NB4 (cell line): Measurements from ENCODE around the gene SLC22A7.
"Not testable (repeated sequence)": the region's sequence is repeated elsewhere in the genome, so short reads cannot be mapped to it uniquely, and the experiment has no call there.

Experiments
- DNase-seq: peaks from one replicate; pipeline ENCODE4 v3.0.0; 2010; ENCODE audit warnings: low read depth
- H3K4me3 ChIP-seq: one replicate; pipeline ENCODE4 v1.5.1; 2011; ENCODE audit warnings: mild to moderate bottlenecking, low read depth, low read length, moderate library complexity
- MYC ChIP-seq: IDR thresholded peaks from 2 replicates; pipeline ENCODE4 v1.6.1; 2011; ENCODE audit warnings: low read depth, low read length
- POLR2A ChIP-seq: IDR thresholded peaks from 2 replicates; pipeline ENCODE4 v1.6.1; 2011; ENCODE audit warnings: mild to moderate bottlenecking; ENCODE audit not compliant: insufficient read length; ENCODE audit errors: extremely low read depth
- TF ChIP-seq, protein P1 (sequence below): IDR thresholded peaks from one replicate; pipeline ENCODE4 v1.5.1; 2012; ENCODE audit warnings: low read depth, low read length
- TF ChIP-seq, protein P2 (sequence below): IDR thresholded peaks from 2 replicates; pipeline ENCODE4 v1.6.1; 2011; ENCODE audit warnings: low read depth, low read length

SLC22A7 gene

GRCh38 chr6:43336382-43336781, 38.3 kb downstream of the SLC22A7 start:
- TF ChIP-seq, protein P1, sequence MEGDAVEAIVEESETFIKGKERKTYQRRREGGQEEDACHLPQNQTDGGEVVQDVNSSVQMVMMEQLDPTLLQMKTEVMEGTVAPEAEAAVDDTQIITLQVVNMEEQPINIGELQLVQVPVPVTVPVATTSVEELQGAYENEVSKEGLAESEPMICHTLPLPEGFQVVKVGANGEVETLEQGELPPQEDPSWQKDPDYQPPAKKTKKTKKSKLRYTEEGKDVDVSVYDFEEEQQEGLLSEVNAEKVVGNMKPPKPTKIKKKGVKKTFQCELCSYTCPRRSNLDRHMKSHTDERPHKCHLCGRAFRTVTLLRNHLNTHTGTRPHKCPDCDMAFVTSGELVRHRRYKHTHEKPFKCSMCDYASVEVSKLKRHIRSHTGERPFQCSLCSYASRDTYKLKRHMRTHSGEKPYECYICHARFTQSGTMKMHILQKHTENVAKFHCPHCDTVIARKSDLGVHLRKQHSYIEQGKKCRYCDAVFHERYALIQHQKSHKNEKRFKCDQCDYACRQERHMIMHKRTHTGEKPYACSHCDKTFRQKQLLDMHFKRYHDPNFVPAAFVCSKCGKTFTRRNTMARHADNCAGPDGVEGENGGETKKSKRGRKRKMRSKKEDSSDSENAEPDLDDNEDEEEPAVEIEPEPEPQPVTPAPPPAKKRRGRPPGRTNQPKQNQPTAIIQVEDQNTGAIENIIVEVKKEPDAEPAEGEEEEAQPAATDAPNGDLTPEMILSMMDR: no peak
- TF ChIP-seq, protein P2, sequence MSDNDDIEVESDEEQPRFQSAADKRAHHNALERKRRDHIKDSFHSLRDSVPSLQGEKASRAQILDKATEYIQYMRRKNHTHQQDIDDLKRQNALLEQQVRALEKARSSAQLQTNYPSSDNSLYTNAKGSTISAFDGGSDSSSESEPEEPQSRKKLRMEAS: no peak
- TF ChIP-seq MYC (no peak), POLR2A (no peak)
- H3K4me3 ChIP-seq: no peak overlapping the region
- no peak for DNase-seq

GRCh38 chr6:43338243-43338642, 40.2 kb downstream of the SLC22A7 start:
- no peak for DNase-seq
- TF ChIP-seq, protein P1: no peak
- TF ChIP-seq POLR2A: no peak
- TF ChIP-seq, protein P2: no peak
- H3K4me3 ChIP-seq: no peak overlapping the region

DNA sequence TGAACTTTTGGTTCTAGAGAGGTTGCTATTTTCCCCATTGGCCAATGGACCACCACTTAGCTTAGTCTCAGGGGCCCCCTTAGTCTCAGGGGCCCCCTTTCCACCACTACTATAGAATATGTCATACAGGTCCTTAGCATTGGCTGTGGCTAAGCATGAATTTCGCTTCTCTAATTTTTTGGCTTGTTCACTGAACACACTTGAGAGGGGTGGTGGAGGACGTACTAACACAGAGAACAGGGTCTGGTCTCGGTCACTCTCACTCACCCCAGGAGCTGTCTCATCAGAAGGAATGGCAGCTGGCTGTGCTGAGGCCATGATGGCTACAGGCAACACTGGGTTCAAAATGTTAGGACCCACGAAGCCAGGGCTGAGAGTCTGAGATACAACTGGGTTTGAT, 41.1 kb downstream of the SLC22A7 start:
- no peak overlapping the region for H3K4me3 ChIP-seq
- TF ChIP-seq, protein P2: no peak
- TF ChIP-seq POLR2A: no peak
- TF ChIP-seq, protein P1: no peak
- no peak for TF ChIP-seq MYC
- no peak for DNase-seq

DNA sequence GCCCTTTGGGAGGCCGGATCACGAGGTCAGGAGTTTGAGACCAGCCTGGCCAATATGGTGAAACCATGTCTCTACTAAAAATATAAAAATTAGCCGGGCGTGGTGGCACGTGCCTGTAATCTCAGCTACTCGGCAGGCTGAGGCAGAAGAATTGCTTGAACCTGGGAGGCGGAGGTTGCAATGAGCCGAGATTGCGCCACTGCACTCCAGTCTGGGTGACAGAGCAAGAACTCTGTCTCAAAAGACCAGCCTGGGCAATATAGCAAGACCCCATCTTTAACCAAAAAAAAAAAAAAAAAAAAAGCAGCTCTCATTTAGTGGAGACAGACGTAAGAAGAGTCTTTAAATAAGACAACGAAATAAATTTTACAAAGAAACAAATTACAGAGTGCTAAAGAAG, 48.2 kb downstream of the SLC22A7 start:
- not testable (repeated sequence) for H3K4me3 ChIP-seq, DNase-seq

- H3K4me3 ChIP-seq: no peak overlapping the region
- TF ChIP-seq, protein P2: no peak
- TF ChIP-seq, protein P1: no peak
- TF ChIP-seq POLR2A: no peak
- DNase-seq: no peak
Measured at GRCh38 chr6:43347021-43347420, 49.0 kb downstream of the SLC22A7 start.

DNA sequence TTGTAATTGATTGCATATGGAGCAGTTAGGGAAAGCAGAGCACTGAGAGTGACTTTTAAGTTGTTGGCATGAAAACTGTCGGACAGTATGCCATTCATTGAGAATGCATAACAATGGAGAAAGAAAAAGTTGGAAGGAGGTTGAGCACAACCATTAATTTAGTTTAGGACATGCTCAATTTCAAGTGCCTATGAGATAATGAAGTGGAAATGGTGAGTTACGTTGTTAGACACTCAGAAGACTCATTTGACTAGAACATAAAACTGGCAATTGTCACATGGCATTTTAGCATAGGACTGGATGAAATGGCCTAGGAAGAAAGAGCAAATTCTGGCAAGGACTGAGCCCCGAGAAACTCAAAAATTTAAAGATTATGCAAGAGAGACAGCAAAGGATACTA, 49.4 kb downstream of the SLC22A7 start:
- TF ChIP-seq MYC (no peak), POLR2A (no peak)
- TF ChIP-seq, protein P2: no peak
- TF ChIP-seq, protein P1: no peak
- DNase-seq: no peak
- H3K4me3 ChIP-seq: no peak overlapping the region

DNA sequence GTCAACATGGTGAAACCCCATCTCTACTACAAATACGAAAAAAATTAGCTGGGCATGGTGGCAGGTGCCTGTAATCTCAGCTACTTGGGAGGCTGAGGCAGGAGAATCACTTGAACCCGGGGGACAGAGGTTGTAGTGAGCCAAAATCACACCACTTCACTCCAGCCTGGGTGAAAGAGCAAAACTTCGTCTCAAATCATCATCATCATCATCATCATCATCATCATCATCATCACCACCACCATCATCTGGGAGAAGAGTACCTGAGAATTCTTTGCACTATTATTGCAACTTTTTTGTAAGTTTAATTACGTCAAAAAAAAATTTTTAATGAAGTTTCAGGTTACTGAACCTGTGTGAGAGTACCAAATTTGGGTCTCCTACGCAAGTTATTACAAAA, 53.9 kb downstream of the SLC22A7 start:
- DNase-seq, H3K4me3 ChIP-seq: not testable (repeated sequence)
